Measurements from ENCODE around the gene RGL3.

GRCh38 chr19:11356676-11357550 lies 62.2 kb downstream of the RGL3 start:
- TF ChIP-seq POLR2A (IDR thresholded peaks at IDR 0.05; ENCODE audit: low read length) (no peak), GATA1 (IDR thresholded peaks at IDR 0.05; ENCODE audit: low read depth, low read length) (no peak)
